ENCODE data around the gene SEC22A. TPM values are rescaled to one million over a fixed set of nuclear protein-coding genes. Genes with fewer than 3 reads are reported as not detected.

Gene SEC22A
- total RNA-seq, 1 experiment from 2014 or later, result 16.2 TPM

GRCh38 chr3:123154020-123154985 lies 47.4 kb upstream of the SEC22A start:
- Mint-ChIP-seq H3K36me3 (ENCODE audit: insufficient read depth, unreplicated experiment) (peaks cover 21% of the 10 kb centered on the region), H3K9me3 (ENCODE audit: unreplicated experiment) (no peaks in the 10 kb centered on the region), H3K27ac (ENCODE audit: low read depth, unreplicated experiment) (no peak overlapping the region), H3K27me3 (ENCODE audit: insufficient read depth, unreplicated experiment) (no peaks in the 10 kb centered on the region), H3K4me1 (ENCODE audit: insufficient read depth, unreplicated experiment) (no peaks in the 10 kb centered on the region), H3K4me3 (ENCODE audit: unreplicated experiment) (no peak overlapping the region)
- intact Hi-C loops (cut with micrococcal nuclease), result no loop called here
- no peak for TF ChIP-seq CTCF (IDR thresholded peaks at IDR 0.05; ENCODE audit: unreplicated experiment)
- no TSS peak for BruUV-seq (replicated peaks)
- DNase-seq (ENCODE audit: unreplicated experiment), result no peak
- ChIA-PET POLR2A (interaction anchor here (0.6 kb wide), 1 partner anchor 385 kb away, joined by 4 read pairs; no protein-coding TSS in a partner anchor), CTCF (no interaction called here)

- no peak for TF ChIP-seq CTCF (IDR thresholded peaks at IDR 0.05; ENCODE audit: unreplicated experiment)
- no peaks in the 10 kb centered on the region for H3K9me3 Mint-ChIP-seq (ENCODE audit: unreplicated experiment)
- intact Hi-C loops (cut with micrococcal nuclease), result no loop called here
- H3K36me3 Mint-ChIP-seq (ENCODE audit: insufficient read depth, unreplicated experiment), result peaks cover 29% of the 10 kb centered on the region
- H3K4me1 Mint-ChIP-seq (ENCODE audit: insufficient read depth, unreplicated experiment), result no peaks in the 10 kb centered on the region
- BruUV-seq (replicated peaks), result no TSS peak
- H3K27ac Mint-ChIP-seq (ENCODE audit: low read depth, unreplicated experiment), result no peak overlapping the region
- ChIA-PET POLR2A (no interaction called here), CTCF (no interaction called here)
- no peak overlapping the region for H3K4me3 Mint-ChIP-seq (ENCODE audit: unreplicated experiment)
- no peak for DNase-seq (ENCODE audit: unreplicated experiment)
- no peaks in the 10 kb centered on the region for H3K27me3 Mint-ChIP-seq (ENCODE audit: insufficient read depth, unreplicated experiment)
Observed at GRCh38 chr3:123155471-123156011, 46.2 kb upstream of the SEC22A start.

GRCh38 chr3:123156276-123156995 lies 45.3 kb upstream of the SEC22A start:
- intact Hi-C loops (cut with micrococcal nuclease), result no loop called here
- Mint-ChIP-seq H3K4me3 (ENCODE audit: unreplicated experiment) (no peak overlapping the region), H3K36me3 (ENCODE audit: insufficient read depth, unreplicated experiment) (peaks cover 38% of the 10 kb centered on the region), H3K27me3 (ENCODE audit: insufficient read depth, unreplicated experiment) (no peaks in the 10 kb centered on the region), H3K27ac (ENCODE audit: low read depth, unreplicated experiment) (no peak overlapping the region), H3K4me1 (ENCODE audit: insufficient read depth, unreplicated experiment) (no peaks in the 10 kb centered on the region), H3K9me3 (ENCODE audit: unreplicated experiment) (no peaks in the 10 kb centered on the region)
- ChIA-PET POLR2A (no interaction called here), CTCF (no interaction called here)
- no peak for TF ChIP-seq CTCF (IDR thresholded peaks at IDR 0.05; ENCODE audit: unreplicated experiment)
- DNase-seq (ENCODE audit: unreplicated experiment), result no peak
- no TSS peak for BruUV-seq (replicated peaks)

- no peak overlapping the region for H3K27ac Mint-ChIP-seq (ENCODE audit: low read depth, unreplicated experiment)
- no peak overlapping the region for H3K4me3 Mint-ChIP-seq (ENCODE audit: unreplicated experiment)
- intact Hi-C loops (cut with micrococcal nuclease), result no loop called here
- no peaks in the 10 kb centered on the region for H3K4me1 Mint-ChIP-seq (ENCODE audit: insufficient read depth, unreplicated experiment)
- no peaks in the 10 kb centered on the region for H3K9me3 Mint-ChIP-seq (ENCODE audit: unreplicated experiment)
- ChIA-PET CTCF (interaction anchor here (0.5 to 1.2 kb wide), 3 partner anchors 16 to 242 kb away, joined by 3 read pairs; no protein-coding TSS in a partner anchor), POLR2A (no interaction called here)
- BruUV-seq (replicated peaks), result no TSS peak
- DNase-seq (ENCODE audit: unreplicated experiment), result no peak
- TF ChIP-seq CTCF (IDR thresholded peaks at IDR 0.05; ENCODE audit: unreplicated experiment), result no peak
- H3K27me3 Mint-ChIP-seq (ENCODE audit: insufficient read depth, unreplicated experiment), result no peaks in the 10 kb centered on the region
- peaks cover 44% of the 10 kb centered on the region for H3K36me3 Mint-ChIP-seq (ENCODE audit: insufficient read depth, unreplicated experiment)
Observed at GRCh38 chr3:123157209-123157597, 44.5 kb upstream of the SEC22A start.
